Measurements from ENCODE around the gene FADS6.

GRCh38 chr17:74921026-74921681 lies 27.7 kb upstream of the FADS6 start:
- TF ChIP-seq CTCF (IDR thresholded peaks at IDR 0.05) (no peak), POLR2A (IDR thresholded peaks at IDR 0.05) (no peak)

Measured in uterus (tissue), 2 donors.